Endometrial microvascular endothelial cells (primary cell): Measurements from ENCODE around the gene RABEP2. TPM values are rescaled to one million over a fixed set of nuclear protein-coding genes. Genes with fewer than 3 reads are reported as not detected.

Experiments used
- in situ Hi-C: cut with HindIII; loops from 2 replicates; pipeline ENCODE4 v1.10.0; 2017; ENCODE audit warnings: low sequenced_read_pairs, low pct_unique_long_range_greater_than_20kb; ENCODE audit errors: inconsistent ontology term
- total RNA-seq: library from RNA; depleted of rRNA; stranded (reverse); fragments of >200 nt; gene quantifications from one replicate; pipeline ENCODE4 v1.2.3, GENCODE V29; 2015; ENCODE audit errors: inconsistent ontology term

Gene RABEP2
- total RNA-seq, 1 donor from 2014 or later, result 116 TPM

DNA sequence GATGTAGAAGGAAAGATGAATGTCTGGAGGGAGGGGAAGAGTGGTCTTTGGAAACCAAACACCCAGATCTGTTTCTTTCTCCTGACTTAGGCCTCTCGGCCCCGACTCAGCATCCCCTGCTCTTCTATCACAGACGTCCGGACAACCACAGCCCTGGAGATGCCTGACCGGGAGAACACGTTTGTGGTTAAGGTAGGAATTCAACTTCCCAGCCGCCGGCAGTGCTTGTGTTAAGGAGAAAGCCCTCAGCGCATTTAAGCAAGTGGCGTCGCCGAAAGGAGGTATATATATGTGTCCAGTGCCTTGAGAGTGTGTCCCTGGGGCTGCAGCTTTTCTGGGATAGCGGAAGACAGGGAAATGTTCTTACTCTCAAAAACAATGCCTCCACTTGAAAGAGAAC, 57.8 kb downstream of the RABEP2 start:
- in situ Hi-C loops, result no loop called here

GRCh38 chr16:28866454-28866804, 58.6 kb downstream of the RABEP2 start:
- in situ Hi-C loops, result no loop called here

DNA sequence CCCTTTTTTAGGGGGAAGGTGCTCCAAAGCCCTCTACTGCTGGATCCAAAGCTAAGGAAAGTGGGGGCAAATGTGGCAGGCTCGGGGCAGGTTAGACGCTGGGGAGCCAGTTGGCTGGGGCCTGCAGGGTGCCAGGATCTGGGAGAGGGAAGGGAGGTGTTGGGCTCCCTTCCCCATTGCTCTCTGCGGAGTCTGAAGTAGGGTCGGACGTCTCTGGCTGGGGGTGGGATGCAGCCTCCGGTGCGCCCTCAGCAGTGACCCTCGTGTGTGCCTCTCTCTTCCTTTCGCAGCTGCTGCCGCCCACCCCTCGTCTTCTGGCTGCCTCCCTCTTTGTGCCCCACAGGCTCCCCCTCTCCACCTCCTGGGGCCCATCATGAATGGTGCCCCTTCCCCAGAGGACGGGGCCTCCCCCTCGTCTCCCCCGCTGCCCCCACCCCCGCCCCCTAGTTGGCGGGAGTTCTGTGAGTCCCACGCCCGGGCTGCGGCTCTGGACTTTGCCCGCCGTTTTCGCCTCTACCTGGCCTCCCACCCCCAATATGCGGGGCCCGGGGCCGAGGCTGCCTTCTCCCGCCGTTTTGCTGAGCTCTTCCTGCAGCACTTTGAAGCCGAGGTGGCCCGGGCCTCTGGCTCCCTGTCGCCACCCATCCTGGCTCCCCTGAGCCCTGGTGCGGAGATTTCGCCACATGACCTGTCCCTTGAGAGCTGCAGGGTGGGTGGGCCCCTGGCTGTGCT, 59.1 kb downstream of the RABEP2 start:
- in situ Hi-C loops, result no loop called here

DNA sequence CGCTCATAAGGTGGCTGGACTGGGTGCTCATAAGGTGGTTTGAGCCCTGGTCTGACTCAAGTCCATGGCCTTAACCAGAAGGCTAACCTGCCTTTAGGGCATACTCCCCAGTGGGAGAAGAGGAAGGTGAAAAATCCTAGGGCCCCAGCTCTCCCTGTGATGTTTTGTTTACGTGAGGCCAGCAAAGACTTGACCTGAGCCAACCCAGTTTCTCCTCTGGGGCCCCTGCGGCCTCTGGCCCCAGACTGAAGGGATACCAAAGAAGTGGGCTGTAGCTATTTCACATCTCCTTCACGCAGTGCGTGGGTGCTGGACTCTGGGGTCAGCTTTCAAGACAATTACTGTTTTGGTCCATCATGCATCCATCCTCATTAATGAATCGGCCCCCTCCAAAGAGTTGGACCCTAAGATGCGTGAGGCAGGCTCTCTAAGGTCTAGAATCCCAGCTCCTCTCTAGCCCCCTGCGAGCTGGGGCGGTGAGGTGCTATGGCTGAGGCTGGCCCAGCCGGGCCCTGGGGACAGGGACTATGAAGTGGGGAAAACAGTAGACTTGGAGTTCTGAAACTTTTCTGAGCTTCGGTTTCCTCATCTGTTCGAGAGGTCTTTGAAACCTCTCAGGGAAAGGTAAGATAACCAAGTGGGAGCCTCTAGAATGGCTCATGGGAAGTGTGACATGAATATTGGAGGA, 59.9 kb downstream of the RABEP2 start:
- in situ Hi-C loops, result no loop called here

DNA sequence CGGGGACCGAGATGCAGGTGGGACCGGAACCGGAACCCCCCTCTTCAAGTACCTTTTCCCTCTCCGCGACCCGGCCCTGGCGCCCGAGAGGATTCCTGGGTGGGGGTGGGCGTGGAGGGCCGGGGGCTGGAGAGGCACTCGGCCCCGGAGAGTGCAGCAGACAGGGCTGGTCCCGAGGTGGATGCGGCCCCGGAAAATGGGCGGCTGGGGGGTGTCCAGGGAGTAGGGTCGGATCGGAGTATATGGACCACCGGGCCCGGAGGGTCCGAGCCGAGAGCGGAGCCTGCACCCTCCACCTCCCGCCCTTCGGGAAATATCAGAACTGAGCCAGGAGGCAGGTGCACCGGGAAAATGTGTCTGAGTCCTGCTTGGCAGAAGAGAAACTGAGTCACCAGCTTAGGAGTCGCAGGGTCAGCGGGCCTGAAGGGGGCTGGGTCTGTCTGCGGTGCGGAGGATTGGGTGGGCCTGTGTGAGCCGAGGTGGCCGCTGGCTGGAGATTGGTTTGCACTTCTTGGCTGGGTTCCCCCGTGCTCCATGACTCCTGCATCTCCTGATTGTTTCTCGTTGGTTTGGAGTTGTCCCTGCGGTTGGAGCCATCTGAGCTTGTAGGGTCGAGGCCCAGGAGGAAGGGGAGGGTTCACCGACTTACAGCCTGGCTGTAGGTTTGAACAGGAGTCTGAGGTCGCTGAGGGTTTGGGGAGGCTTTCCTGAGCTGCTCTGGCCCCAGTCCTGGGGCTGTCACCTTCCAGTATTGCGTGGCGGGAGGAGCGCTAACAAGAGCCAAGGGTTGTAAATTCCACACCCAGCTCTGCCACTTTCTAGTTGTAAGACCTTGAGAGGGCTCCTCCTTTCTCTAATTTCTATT, 60.9 kb downstream of the RABEP2 start:
- in situ Hi-C loops, result no loop called here

- in situ Hi-C loops, result no loop called here
Measured at GRCh38 chr16:28859326-28859725, 65.7 kb downstream of the RABEP2 start.

DNA sequence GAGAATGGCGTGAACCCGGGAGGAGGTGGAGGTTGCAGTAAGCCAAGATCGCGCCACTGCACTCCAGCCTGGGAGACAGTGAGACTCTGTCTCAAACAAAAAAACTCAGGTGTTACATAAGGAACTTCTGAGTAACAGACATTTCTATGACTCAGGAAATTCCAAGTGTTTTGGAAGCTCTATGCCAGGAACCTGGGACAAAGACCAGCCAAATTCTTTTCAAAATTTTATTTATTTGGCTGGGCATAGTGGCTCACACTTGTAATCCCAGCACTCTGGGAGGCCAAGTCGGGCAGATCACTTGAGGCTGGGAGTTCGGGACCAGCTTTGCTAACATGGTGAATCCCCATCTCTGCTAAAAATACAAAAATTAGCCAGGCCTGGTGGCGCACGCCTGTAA, 66.6 kb downstream of the RABEP2 start:
- in situ Hi-C loops, result no loop called here

Other genes with a start within 250 kb of the RABEP2 start
- 191 TPM for gene EIF3C, start 213.8 kb downstream of the RABEP2 start, total RNA-seq
- gene NPIPB9, start 173.5 kb downstream of the RABEP2 start, total RNA-seq, result 1.7 TPM
- 71.9 TPM for gene ATXN2L, start 102.2 kb downstream of the RABEP2 start, total RNA-seq
- gene TUFM, start 78.9 kb downstream of the RABEP2 start, total RNA-seq, result 233 TPM
- gene SH2B1, start 61.4 kb downstream of the RABEP2 start, total RNA-seq, result 25.4 TPM
- gene ATP2A1, start 46.8 kb downstream of the RABEP2 start, total RNA-seq, result 0.28 TPM
- not detected for gene CD19, start 6.7 kb upstream of the RABEP2 start, total RNA-seq
- gene NFATC2IP, start 25.7 kb upstream of the RABEP2 start, total RNA-seq, result 20.2 TPM
- 64.1 TPM for gene SPNS1, start 49.5 kb upstream of the RABEP2 start, total RNA-seq
- gene LAT, start 59.8 kb upstream of the RABEP2 start, total RNA-seq, result 1.1 TPM